K562 (cell line): Measurements from ENCODE around the gene CTBS.

ENCODE experiments used
- ARID3A ChIP-seq: IDR thresholded peaks from 2 replicates; pipeline ENCODE4 v1.6.1; 2012; ENCODE audit warnings: low read depth, low read length, improper control_type of control experiment, borderline replicate concordance
- CTCF ChIP-seq, 3 experiments: IDR thresholded peaks in 2 of 3; conservative IDR thresholded peaks in 1 of 3; 2 replicates each; pipeline ENCODE4 v1.5.1; 2011 to 2012; ENCODE audit warnings: low read length in 3 of 3, mild to moderate bottlenecking in 3 of 3, control low read depth in 2 of 3, improper control_type of control experiment in 1 of 3, inconsistent platforms in 1 of 3, low read depth in 1 of 3, mixed read lengths in 1 of 3, moderate library complexity in 1 of 3; ENCODE audit not compliant: insufficient read depth in 2 of 3
- ESRRA ChIP-seq: fragments of 450-650 bp; IDR thresholded peaks from 2 replicates; pipeline ENCODE4 v1.6.1; 2014; ENCODE audit warnings: low read depth, mild to moderate bottlenecking, moderate library complexity, borderline replicate concordance
- EZH2 ChIP-seq: IDR thresholded peaks from 2 replicates; pipeline ENCODE4 v1.6.1; 2012; ENCODE audit warnings: low read depth, mild to moderate bottlenecking, inconsistent platforms, low read length, borderline replicate concordance
- HDAC6 ChIP-seq: IDR thresholded peaks from 2 replicates; pipeline ENCODE4 v1.6.1; 2012; ENCODE audit warnings: low read depth, mild to moderate bottlenecking, control low read depth, inconsistent platforms, low read length, moderate library complexity
- MTA2 ChIP-seq: fragments of 450-650 bp; IDR thresholded peaks from 2 replicates; pipeline ENCODE4 v1.6.1; 2016; ENCODE audit warnings: low read depth
- MXI1 ChIP-seq: IDR thresholded peaks from 2 replicates; pipeline ENCODE4 v1.6.1; 2011; ENCODE audit warnings: low read depth, mild to moderate bottlenecking, improper control_type of control experiment, low read length
- NCOA2 ChIP-seq, 2 experiments: fragments of 450-650 bp; IDR thresholded peaks; 2 replicates each; pipeline ENCODE4 v1.6.1; 2018; ENCODE audit warnings: mild to moderate bottlenecking in 2 of 2, moderate library complexity in 1 of 2; ENCODE audit not compliant: partially characterized antibody in 2 of 2
- POLR2A ChIP-seq: fragments of 450-650 bp; conservative IDR thresholded peaks from 2 replicates; pipeline ENCODE4 v1.6.1; 2016
- POLR2AphosphoS5 ChIP-seq: IDR thresholded peaks from 2 replicates; pipeline ENCODE4 v1.6.1; 2011; ENCODE audit warnings: mild to moderate bottlenecking, low read depth, low read length, moderate library complexity; ENCODE audit not compliant: control insufficient read depth, insufficient read depth
- SOX6 ChIP-seq: fragments of 450-650 bp; IDR thresholded peaks from 2 replicates; pipeline ENCODE4 v1.6.1; 2014; ENCODE audit warnings: mild to moderate bottlenecking
- SP1 ChIP-seq: sonication (generic); formaldehyde crosslinking; IDR thresholded peaks from 2 replicates; pipeline ENCODE4 v1.8.1; 2022; ENCODE audit warnings: mild to moderate bottlenecking, missing genetic modification reagents
- ZNF551 ChIP-seq: fragments of 250-450 bp; sonication (Bioruptor Pico); IDR thresholded peaks from 2 replicates; pipeline ENCODE4 v1.5.0; 2021; ENCODE audit warnings: mild to moderate bottlenecking, moderate library complexity

- no peak for TF ChIP-seq ZNF551
- no peak for TF ChIP-seq SP1 (CRISPR knock-in tag)
- no peak for TF ChIP-seq POLR2A
- TF ChIP-seq ARID3A: no peak
- no peak for TF ChIP-seq HDAC6
- TF ChIP-seq EZH2: no peak
- no peak for TF ChIP-seq MXI1
- TF ChIP-seq NCOA2 (IDR thresholded peaks at IDR 0.05; ENCODE audit: partially characterized antibody in 2 of 2): no peak
- no peak for TF ChIP-seq ESRRA
- TF ChIP-seq SOX6: no peak
- no peak for TF ChIP-seq CTCF (IDR thresholded peaks at IDR 0.05 in 2 of 3, conservative IDR thresholded peaks at IDR 0.05 in 1 of 3; ENCODE audit: insufficient read depth in 2 of 3, low read depth in 1 of 3, low read length in 3 of 3)
- no peak for TF ChIP-seq POLR2AphosphoS5
- TF ChIP-seq MTA2: no peak
Observed at GRCh38 chr1:84570436-84571149, 3.6 kb downstream of the CTBS start.
